Spleen (tissue), 11 donors: Measurements from ENCODE around the gene CYTH4. TPM values are rescaled to one million over a fixed set of nuclear protein-coding genes. Genes with fewer than 3 reads are reported as not detected.

Experiments used
- DNase-seq: peaks from one replicate; pipeline ENCODE4 v3.0.0-alpha.2; 2020
- H3K27ac ChIP-seq, 8 donors: fragments of 200-600 bp; sonication (generic) in 7 of 8; 1 replicate in 4 of 8; 2 replicates in 4 of 8; pipeline versions ENCODE4 v1.5.0 to v1.8.0; 2016 to 2021; ENCODE audit warnings: inconsistent platforms in 4 of 8, mild to moderate bottlenecking in 4 of 8, moderate library complexity in 1 of 8
- H3K27me3 ChIP-seq, 7 donors: fragments of 200-600 bp; sonication (generic) in 6 of 7; replicated peaks in 1 of 7; 1 replicate in 4 of 7; 2 replicates in 3 of 7; pipeline versions ENCODE4 v1.5.0 to v1.8.0; 2016 to 2021; ENCODE audit warnings: inconsistent platforms in 3 of 7, mild to moderate bottlenecking in 1 of 7
- H3K36me3 ChIP-seq, 6 donors: fragments of 200-600 bp; sonication (generic) in 5 of 6; 1 replicate in 4 of 6; 2 replicates in 2 of 6; pipeline versions ENCODE4 v1.5.0 to v1.8.0; 2016 to 2021; ENCODE audit warnings: inconsistent platforms in 2 of 6
- H3K4me1 ChIP-seq, 6 donors: fragments of 200-600 bp; sonication (generic) in 5 of 6; 1 replicate in 3 of 6; 2 replicates in 3 of 6; pipeline versions ENCODE4 v1.5.0 to v1.8.0; 2016 to 2021; ENCODE audit warnings: inconsistent platforms in 3 of 6
- H3K4me3 ChIP-seq, 8 donors: fragments of 200-600 bp; sonication (generic) in 7 of 8; 1 replicate in 4 of 8; 2 replicates in 4 of 8; pipeline versions ENCODE4 v1.5.0 to v1.8.0; 2016 to 2021; ENCODE audit warnings: inconsistent platforms in 4 of 8, mild to moderate bottlenecking in 4 of 8, moderate library complexity in 2 of 8
- H3K9me3 ChIP-seq, 8 donors: fragments of 200-600 bp; sonication (generic) in 7 of 8; 1 replicate in 4 of 8; 2 replicates in 4 of 8; pipeline versions ENCODE4 v1.5.0 to v1.8.0; 2016 to 2021; ENCODE audit warnings: inconsistent platforms in 4 of 8
- POLR2A ChIP-seq, 3 donors: fragments of 450-650 bp; IDR thresholded peaks; one replicate each; pipeline ENCODE4 v1.5.1; 2017; ENCODE audit warnings: antibody characterized with exemption in 3 of 3, mild to moderate bottlenecking in 1 of 3
- POLR2AphosphoS5 ChIP-seq, 3 donors: sonication (generic); formaldehyde crosslinking; IDR thresholded peaks; one replicate each; pipeline ENCODE4 v1.5.1; 2017; ENCODE audit warnings: antibody characterized with exemption in 3 of 3
- WGBS, 5 donors: extraction: QIAGEN DNeasy Blood & Tissue Kit in 3 of 5; methylation state at CpG; one replicate each; pipeline versions ENCODE4 v1.1.5 to v1.1.7; 2013 to 2018; 5-methylcytosine and 5-hydroxymethylcytosine counted together
- intact Hi-C: fragments of 100-400 bp; cut with DNase I; formaldehyde crosslinking; loops from one replicate; pipeline ENCODE4 v1.15.0; 2023; ENCODE audit warnings: low total_unique reads
- polyA plus RNA-seq, 3 donors: library from polyadenylated mRNA; stranded (reverse); fragments of 200-250 nt; gene quantifications; one replicate each; pipeline ENCODE4 v1.2.1, GENCODE V29; 2013
- total RNA-seq, 7 donors: library from RNA; depleted of rRNA in 3 of 7; stranded (reverse); fragments of >200 nt in 3 of 7; fragmentation: NEBNext Ultra II Directional in 4 of 7; extraction: Animal tissue kit (Norgen Biotek cat#: 25700) in 4 of 7; gene quantifications; one replicate each; pipeline versions ENCODE4 v1.1.0 to v1.2.1, GENCODE V29; 2016 to 2021
- TF ChIP-seq, protein P1 (sequence below), 11 experiments: fragments of 200-600 bp in 7 of 11; fragments of 450-650 bp in 4 of 11; sonication (generic) in 4 of 11; IDR thresholded peaks in 8 of 11; conservative IDR thresholded peaks in 3 of 11; 1 replicate in 7 of 11; 2 replicates in 4 of 11; pipeline versions ENCODE4 v1.4.0 to v1.8.0; 2016 to 2021; ENCODE audit warnings: antibody characterized with exemption in 11 of 11, inconsistent platforms in 4 of 11, mild to moderate bottlenecking in 1 of 11
- donor health status: healthy with polysubstance abuse.
- donor health status: DM: no; HTN: no; CAD: no; lungs with moderate emphysema.
- donor health status: DM: no; HTN: no; CAD: no.
- donor health status: Bipolar disorder and iron deficiency.
- donor health status: healthy.
- donor health status: DM: no; HTN: no; CAD: no.
- donor health status: DM: yes; HTN: yes; CAD: no.

The CYTH4 gene
- total and polyA plus RNA-seq, 10 donors = 35.3 to 238 (median 104) TPM

DNA sequence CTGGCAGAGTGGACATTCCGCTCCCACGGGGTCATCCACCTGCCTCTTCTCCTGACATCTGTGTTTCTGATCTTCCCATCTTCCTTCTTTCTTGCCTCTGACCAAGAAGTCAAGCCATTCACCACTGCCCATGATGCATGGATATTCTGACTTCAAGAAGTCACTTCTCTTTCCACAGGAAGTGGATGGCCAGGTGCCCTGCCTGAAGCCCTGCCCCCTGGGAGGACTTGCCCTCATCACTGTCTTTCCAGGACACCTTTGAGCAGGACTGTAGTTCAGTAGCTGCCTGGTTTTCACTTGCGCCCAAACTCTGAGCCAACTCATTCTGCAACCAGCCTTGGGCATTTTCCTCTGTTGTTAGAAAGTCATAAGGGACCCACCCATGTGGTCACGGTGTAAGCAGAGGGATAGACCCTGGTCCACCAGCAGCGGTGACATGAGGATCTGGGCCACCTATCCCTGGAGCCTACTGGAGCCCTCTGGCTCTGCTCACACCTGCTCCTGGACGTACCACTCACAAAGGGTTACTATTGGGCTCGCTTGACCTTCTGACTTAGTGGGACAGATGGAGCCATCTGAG lies 6.9 kb downstream of the CYTH4 start:
- Histone ChIP-seq H3K9me3 (peaks cover 0 to 5% (median 0%) of the 10 kb centered on the region in 8 donors), H3K27ac (peak overlapping the region in 2 of 8 donors; percentile 33 to 37), H3K4me3 (no peak overlapping the region), H3K4me1 (peaks cover 7 to 99% (median 43%) of the 10 kb centered on the region in 6 donors), H3K27me3 (no peaks in the 10 kb centered on the region), H3K36me3 (peaks cover 0 to 89% (median 42%) of the 10 kb centered on the region in 6 donors)
- intact Hi-C loops = no loop called here
- 77 to 92% (median 89%) methylated on average over 7 of the region's 7 CpGs for WGBS, 5 donors
- peak; percentile 60 for DNase-seq
- TF ChIP-seq POLR2A (IDR thresholded peaks at IDR 0.05) (no peak), POLR2AphosphoS5 (IDR thresholded peaks at IDR 0.05) (no peak)
- TF ChIP-seq, protein P1, sequence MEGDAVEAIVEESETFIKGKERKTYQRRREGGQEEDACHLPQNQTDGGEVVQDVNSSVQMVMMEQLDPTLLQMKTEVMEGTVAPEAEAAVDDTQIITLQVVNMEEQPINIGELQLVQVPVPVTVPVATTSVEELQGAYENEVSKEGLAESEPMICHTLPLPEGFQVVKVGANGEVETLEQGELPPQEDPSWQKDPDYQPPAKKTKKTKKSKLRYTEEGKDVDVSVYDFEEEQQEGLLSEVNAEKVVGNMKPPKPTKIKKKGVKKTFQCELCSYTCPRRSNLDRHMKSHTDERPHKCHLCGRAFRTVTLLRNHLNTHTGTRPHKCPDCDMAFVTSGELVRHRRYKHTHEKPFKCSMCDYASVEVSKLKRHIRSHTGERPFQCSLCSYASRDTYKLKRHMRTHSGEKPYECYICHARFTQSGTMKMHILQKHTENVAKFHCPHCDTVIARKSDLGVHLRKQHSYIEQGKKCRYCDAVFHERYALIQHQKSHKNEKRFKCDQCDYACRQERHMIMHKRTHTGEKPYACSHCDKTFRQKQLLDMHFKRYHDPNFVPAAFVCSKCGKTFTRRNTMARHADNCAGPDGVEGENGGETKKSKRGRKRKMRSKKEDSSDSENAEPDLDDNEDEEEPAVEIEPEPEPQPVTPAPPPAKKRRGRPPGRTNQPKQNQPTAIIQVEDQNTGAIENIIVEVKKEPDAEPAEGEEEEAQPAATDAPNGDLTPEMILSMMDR (IDR thresholded peaks at IDR 0.05 in 8 of 11, conservative IDR thresholded peaks at IDR 0.05 in 3 of 11) = no peak

DNA sequence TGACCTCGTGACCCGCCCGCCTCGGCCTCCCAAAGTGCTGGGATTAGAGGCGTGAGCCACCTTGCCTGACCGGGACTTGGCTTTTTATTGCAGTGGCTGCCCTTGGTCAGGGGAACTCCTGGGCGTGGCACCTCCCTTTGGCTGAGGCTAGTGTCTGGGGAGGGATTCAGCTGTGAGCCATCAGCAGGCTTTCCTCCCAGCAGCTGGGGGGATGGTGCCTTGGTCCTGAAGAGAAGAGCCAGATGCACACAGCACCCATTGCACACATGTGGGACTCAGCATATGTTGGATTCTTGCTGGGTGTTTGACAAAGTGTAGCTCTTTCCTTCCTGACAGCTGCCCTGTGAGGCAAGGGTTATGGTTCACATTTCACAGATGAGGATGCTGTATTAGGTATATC lies 8.4 kb downstream of the CYTH4 start:
- DNase-seq = peak; percentile 73
- 52 to 73% (median 69%) methylated on average over 7 of the region's 7 CpGs for WGBS, 5 donors
- Histone ChIP-seq H3K27ac (no peak overlapping the region), H3K27me3 (no peaks in the 10 kb centered on the region), H3K4me1 (peaks cover 3 to 99% (median 41%) of the 10 kb centered on the region in 6 donors), H3K9me3 (peaks cover 0 to 5% (median 0%) of the 10 kb centered on the region in 8 donors), H3K36me3 (peaks cover 0 to 100% (median 53%) of the 10 kb centered on the region in 6 donors), H3K4me3 (no peak overlapping the region)
- intact Hi-C loops = no loop called here
- TF ChIP-seq, protein P1 (IDR thresholded peaks at IDR 0.05 in 8 of 11, conservative IDR thresholded peaks at IDR 0.05 in 3 of 11) = no peak
- peak in 2 of 3 donors; percentile 22 to 44 for TF ChIP-seq POLR2AphosphoS5 (IDR thresholded peaks at IDR 0.05)

DNA sequence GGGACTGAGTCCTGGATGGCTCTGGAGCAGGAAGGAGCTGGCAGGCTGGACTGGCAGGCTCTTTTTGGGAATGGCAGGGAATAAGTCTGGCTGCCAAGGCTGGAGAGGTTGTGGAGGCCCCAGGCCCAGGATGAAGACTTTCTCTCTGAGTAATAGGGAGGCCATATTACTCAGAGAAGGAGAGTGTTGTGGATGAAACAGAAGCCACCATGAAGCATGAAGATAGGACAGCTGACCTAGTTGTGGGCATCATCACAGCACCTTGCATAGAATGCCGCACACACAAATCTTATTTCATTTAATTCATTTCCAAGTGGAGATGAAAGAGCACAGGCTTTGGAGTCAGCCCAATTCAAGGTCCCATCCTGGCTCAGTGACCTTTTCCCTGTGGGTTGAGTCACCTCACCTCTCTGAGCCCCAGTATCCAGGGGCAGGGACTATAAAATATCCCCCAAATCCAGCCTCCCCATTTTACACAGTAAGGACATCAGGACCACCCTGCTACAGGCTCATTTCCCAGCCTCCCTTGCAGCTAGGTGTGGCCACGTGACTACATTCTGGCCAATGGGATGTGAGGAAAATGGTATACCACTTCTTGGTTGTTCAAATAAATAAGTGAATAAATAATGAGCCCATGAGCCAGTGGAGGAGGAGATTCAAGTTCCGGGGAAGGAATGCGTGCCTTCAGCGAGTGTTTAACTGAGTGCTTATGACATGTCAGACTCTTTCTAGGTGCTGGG lies 9.4 kb downstream of the CYTH4 start:
- 89 to 99% (median 96%) methylated on average over 5 of the region's 5 CpGs for WGBS, 5 donors
- Histone ChIP-seq H3K27me3 (no peaks in the 10 kb centered on the region), H3K9me3 (peaks cover 0 to 5% (median 0%) of the 10 kb centered on the region in 8 donors), H3K36me3 (peaks cover 0 to 100% (median 58%) of the 10 kb centered on the region in 6 donors), H3K4me1 (peaks cover 0 to 99% (median 38%) of the 10 kb centered on the region in 6 donors), H3K27ac (no peak overlapping the region), H3K4me3 (no peak overlapping the region)
- intact Hi-C loops = no loop called here
- no peak for DNase-seq
- TF ChIP-seq POLR2AphosphoS5 (IDR thresholded peaks at IDR 0.05) = no peak
- TF ChIP-seq, protein P1 (IDR thresholded peaks at IDR 0.05 in 8 of 11, conservative IDR thresholded peaks at IDR 0.05 in 3 of 11) = no peak
- no peak for TF ChIP-seq POLR2A (IDR thresholded peaks at IDR 0.05)

DNA sequence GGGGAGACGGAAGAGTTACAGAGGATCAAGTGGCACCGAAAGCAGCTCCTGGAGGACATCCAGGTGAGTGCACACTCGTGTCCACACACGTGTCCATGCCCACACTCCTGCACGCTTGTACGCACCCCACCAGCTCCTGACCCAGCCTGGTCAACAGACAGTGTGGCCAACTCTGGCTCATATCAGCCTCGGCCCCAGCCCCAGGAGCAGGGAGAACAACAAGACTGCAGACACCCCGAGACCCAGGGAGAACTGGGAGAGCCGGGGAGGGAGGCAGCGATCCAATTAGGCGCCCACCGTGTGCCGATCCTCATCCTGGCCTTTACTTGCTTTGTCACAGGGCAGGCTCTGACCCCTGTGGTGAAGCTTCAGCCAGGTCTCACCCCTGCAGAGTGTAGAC lies 10.3 kb downstream of the CYTH4 start:
- H3K4me3 ChIP-seq = no peak overlapping the region
- no peak for DNase-seq
- H3K27me3 ChIP-seq = no peaks in the 10 kb centered on the region
- intact Hi-C loops = no loop called here
- H3K27ac ChIP-seq = peak overlapping the region in 1 of 8 donors; percentile 17
- H3K36me3 ChIP-seq = peaks cover 0 to 100% (median 62%) of the 10 kb centered on the region in 6 donors
- 86 to 97% (median 93%) methylated on average over 9 to 13 of the region's 13 CpGs for WGBS, 5 donors
- peaks cover 0 to 5% (median 0%) of the 10 kb centered on the region in 8 donors for H3K9me3 ChIP-seq
- H3K4me1 ChIP-seq = peaks cover 2 to 99% (median 38%) of the 10 kb centered on the region in 6 donors
- TF ChIP-seq POLR2A (IDR thresholded peaks at IDR 0.05) = no peak
- TF ChIP-seq POLR2AphosphoS5 (IDR thresholded peaks at IDR 0.05) = peak in 1 of 3 donors; percentile 57
